HG03108 (cell line): ENCODE results near the gene SUPT4H1.
A peak's percentile ranks its signal among the peaks of the same experiment; 100 is the strongest.

Experiments used
- ATAC-seq: cut with Tn5 transposase; IDR thresholded peaks from one replicate; pipeline ENCODE4 v1.9.1; 2021; ENCODE audit warnings: moderate library complexity; ENCODE audit not compliant: unreplicated experiment

Gene SUPT4H1

DNA sequence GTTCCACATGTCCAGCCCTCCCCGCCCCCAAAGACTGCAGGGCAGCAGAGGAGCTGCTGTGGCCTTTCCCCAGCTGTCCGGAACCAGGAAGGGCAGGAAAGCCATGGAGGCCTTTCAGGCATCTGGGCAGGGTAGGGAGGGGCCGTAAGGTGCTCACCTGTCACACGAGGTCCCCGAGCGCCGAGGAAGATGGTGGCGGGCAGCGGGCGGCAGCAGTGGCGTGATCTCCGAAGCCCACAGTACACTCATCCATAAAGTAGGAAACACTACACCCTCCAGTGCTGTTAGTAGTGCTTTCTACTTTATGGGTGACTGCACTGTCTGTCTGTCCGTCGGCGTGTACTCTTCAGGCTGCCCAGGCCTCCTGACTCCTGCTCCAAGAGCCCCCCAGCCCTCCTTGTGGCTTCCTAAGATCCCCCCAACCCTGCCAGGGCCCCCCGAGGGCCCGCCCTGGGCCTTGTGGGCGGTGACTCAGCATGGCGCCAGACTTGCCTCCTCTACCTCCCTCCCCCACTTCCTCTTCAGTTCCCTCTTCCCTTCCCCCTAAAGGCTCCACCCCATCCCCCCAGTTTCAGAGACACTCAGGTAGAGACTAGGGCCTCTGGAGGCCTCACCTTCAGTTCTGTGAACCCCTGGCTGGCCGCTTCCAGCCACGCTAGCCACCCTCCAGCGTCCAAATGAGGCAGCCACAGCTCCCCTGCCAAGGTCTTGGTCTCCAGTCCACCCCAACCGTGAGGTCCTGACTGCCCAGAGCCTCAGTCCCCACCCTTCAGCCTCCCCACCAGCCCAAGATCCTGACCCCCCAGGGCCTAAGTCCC is 20.8 kb downstream of the SUPT4H1 start:
- no peak for ATAC-seq

DNA sequence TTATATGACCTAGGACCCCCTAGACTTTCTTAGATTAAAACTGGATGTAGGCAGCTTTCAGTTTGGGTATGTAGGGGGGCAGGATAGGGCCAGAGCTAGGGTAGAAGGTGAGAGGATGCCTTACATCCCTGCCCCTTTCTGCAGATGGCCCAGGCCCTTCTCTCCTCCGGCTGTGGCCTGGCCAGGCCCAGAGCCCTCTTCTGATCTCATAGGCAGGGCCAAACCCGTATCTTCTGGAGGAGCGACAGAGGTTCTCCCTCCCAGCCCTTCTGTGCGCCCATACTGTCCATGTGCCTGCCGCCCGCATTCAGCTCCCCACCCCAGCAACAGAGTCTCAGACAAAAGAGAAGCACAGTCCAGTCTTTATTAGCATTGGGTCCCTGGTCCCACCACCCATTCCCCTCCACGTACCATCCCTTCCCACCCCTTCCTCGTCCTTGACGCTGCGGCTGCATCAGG is 21.4 kb downstream of the SUPT4H1 start:
- ATAC-seq, result no peak

DNA sequence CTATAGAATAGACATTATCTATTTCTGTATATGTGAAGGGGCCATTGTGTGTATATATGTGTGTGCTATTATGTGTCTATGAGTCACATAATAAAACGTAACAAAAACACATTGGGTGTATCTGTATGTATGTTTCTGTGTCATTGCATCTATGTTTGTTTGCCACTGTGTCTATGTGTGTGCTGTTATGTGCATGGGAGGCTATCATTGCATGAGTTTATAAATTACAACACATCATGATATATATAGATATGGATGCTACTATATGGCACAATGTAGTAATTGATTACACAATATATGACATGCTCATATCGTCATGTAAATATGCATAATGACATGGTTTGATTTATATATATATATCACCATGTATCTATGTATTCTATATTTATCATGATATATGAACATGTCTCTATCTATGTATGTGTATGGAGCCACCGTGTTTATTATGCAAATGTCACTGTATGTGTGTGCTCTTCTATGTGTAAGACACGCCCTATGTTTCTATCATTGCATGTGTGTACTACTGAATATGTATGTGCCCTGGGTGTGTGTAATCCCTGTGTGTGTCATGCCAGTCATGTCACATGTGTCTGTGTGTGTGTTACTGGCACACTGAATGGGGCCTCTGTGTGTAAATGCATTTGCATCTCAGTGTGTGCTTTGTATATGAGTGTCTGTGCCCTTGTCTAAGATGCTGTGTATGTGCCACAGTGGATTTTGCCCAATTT is 22.0 kb downstream of the SUPT4H1 start:
- peak; percentile 7 for ATAC-seq

DNA sequence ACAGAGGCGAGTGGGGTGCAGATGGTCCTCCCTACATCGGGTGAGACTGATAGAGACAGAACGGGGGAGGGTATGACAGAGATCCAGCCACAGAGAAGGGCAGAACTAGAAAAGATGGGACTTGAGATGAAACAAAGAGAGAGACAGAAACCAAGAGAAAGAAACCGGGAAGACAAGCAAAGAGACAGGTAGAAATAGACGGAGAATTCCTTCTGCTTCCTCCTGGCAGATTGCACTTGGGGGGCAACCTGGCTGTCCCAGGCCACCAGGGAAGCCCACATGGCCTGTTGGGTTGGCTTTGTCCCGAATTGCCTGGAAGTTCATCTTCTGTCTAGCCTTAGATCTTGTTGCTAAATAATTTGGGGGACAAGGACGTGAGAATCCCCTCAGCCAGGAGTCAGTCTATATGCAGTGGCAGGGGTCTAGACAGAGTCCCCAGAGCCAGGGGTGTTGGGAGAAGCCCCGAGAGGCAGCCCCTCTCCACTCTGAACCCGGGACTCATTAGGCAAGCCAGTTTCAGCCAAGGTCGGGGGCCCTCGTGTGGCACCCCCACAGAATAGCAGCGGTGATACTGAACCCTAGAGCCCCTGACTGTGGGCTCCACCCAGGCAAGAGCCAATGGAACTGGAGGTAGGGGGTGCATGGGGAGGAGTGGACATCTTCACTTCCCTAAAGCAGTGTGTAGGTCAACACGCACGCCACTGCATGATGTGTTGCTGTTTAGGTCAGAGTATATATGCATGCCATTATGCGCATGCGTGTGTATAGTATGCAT is 22.8 kb downstream of the SUPT4H1 start:
- peak; percentile 37 for ATAC-seq

- peak; percentile 14 for ATAC-seq
These were observed 23.6 kb downstream of the SUPT4H1 start, which contains the start of gene TSPOAP1 for GRCh38 chr17:58328195-58329034. Gene TSPOAP1, minus strand, starts transcription at chr17:58328795. Its CDS starts 875 bp downstream, at chr17:58327920.

DNA sequence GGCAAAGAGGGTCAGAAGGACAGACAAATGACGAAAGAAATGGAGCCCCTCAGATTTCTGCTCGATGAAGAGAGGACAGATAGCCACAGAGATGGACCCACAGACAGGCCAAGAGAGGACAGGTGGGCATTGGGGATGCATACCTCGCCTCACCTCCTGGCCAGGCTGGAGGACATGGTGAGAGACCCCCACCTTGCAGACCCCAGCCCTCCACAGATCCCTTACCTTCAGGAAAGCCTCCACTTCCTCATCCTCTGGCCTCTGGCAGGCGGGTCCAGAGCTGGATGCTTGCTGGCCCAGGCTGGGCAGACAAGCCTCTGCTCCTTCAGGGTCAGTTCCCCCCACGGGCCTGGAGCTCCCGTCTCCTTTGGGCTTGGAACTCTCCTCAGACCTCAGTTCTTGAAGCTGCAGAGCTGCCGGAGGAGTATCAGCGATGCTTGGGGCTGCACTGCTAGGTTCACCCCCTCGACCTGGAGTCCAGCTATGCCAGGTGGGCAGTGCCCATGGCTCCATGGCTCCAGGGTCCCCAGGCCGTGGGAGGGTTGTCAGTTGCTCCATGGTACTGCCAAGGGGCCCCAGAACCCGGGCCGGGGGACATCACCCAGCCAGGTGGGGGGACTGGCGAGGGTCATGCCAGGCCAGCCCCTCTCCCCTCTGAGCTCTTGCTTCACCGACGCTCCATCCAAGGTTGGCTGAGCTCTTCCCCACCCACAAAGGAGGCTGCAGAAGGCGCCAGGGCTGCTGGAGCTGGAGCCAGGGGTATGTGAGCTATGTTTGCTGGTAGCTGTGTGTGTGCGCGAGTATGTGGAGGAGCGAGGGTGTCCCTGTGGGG is 24.4 kb downstream of the SUPT4H1 start:
- ATAC-seq, result no peak

DNA sequence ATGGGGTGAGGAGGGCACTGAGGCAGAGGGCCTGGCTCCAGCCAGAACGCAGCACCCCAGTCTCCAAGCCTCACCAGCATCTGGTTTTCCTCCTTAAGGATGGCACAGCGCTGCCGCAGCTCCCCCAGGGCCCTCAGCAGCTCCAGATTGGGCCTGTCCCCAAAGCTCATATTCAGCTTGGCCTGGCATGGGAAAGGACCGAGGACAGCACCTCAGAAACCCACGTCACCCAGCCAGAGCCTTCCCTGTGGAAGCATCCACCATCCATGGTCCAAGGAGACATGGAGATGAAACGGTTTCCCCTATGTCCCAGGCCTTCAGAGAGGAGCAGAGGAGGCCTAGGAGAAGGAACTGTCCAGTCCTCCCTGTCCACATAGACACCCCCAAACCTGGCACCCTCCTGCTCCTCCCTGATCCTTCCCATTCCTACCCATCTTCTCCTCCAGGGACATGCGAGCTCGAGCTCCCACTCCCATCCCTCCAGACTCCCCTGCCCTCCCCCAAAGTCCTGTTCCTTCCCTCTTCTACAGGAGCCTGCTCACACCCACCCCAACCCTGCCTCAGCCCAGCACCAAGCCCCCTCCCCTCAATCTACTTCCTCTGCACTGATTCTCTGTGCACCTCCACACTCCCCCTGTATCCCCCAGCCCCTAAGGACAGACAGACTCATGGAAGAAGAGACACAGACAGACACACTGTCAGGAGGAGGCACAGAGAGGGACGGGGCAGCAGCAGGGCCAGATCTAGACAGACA is 25.2 kb downstream of the SUPT4H1 start:
- no peak for ATAC-seq

- no peak for ATAC-seq
These were observed 26.0 kb downstream of the SUPT4H1 start for GRCh38 chr17:58325976-58326468.

DNA sequence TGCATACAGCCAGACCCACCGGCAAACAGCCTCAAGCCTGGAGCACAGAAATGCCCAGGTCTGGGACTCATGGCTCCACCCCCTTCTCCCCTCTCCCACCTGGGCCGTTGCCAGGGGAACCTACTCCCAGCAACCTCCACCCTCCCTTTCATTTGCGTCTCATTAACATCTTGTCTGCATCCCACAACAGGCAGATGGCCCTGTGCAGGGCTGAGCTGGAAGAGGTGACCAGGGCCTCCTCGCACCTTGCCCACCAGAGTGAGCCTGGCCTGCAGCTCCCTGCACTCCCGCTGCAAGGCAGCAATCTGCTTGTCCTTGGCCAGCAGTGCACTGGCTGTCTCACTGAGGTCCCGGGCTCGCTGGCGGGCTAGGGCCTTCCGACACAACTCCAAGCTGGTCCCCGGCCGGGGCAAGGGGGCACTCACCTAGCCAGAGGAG is 26.7 kb downstream of the SUPT4H1 start:
- ATAC-seq, result no peak

DNA sequence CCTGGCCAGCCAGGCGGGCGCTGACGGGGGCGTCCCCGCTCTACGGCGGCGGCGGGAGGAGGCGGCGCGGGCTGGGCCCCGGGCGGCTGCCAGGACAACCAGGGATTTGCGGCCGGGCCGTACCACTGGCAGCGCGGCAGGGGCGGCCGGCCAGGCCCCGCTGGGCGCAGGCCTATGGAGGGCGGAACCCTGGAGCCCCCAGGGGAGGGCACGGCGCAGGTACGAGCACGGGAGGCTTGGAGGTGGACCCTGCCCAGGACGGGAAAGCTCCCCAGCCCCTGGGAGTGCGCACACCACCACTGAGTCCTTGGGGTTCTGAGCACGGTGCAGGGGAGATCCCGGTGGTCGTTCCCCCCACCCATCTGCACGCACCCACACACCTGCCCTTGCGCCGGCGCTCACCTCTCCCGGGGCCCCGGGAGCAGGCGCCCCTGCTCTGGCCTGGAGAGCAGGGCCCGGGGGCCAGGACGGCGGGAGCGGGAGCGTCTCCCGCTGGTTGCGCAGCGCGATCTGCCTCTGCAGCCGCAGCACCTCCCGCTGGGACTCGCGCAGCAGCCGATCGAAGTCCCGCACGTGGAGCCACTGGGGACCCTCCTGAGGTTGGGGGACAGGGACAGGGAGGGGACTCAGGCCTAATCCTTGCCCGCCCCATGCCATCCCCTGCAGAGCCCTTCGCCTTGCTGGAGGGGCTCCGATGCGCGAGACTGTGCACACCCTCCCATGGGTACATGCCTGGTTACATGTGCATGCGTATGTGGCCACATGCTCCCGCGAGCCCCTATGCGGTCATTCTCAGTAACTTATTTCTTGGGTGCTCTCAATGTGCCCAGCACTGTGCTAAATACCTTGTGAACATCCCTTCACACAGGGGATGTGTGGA is 27.4 kb downstream of the SUPT4H1 start:
- ATAC-seq, result no peak

DNA sequence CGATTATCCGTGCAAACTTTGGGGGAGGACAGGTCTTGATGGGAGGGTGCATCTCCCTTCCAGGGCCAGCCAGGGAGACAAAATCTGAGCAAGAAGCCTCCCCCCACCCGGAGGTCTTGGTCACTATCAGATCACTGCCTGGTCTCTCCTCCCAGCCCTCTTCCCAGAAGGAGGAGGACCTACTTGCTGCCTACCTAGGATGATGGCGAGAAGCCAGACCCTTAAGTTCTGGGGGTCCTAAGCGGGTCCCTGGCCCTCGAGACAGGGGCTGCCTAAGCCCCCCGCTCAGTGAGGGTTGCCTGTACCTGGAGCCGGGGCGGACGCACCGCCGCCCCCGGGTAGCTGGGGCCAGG is 28.0 kb downstream of the SUPT4H1 start:
- ATAC-seq, result no peak

GRCh38 chr17:58323366-58324055 is 28.5 kb downstream of the SUPT4H1 start:
- no peak for ATAC-seq

- no peak for ATAC-seq
These were observed 29.3 kb downstream of the SUPT4H1 start for GRCh38 chr17:58322581-58323185.

DNA sequence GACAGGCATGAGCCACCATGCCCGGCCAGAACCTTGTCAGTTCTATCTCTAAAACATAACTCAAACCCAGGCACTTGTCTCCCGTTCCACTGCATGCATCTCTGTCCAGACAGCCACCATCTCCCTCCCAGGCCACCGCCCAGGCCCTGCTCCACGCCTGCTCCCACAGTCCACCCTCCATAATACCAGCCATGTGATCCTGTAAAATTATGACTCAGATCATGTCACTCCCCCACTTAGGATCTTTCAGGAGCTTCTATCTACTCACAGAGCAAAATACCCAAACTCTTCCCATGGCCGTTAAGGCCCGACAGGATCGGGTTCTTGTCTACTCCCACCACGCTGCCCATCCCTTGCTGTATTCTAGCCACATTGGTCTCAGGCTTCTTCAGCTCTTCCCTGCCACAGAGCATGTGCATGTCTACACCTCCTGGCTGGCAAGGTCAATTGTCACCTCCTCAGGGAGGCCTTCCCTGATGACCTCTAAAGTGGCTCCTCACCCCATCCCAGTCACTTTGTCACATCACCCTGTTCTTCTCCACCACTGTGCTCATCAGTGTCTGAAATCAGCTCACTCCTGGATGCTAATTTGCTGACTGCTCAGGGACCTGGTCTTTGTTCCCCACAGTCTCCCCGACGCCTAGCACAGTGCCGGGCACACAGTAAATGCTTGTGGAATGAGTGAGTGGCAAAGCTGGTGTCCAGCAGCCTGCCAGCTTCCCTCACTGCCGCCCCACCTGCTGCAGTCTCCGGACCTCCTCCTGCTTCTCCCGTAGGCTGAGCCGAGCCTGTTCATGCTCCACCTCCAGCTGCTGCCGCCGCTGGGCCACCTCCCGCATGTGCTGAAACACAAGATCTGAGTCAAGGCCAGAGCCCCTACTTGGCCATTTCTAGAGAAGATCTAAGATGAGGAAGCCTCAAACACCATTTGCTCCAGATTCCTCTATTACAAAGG is 30.2 kb downstream of the SUPT4H1 start:
- ATAC-seq, result no peak

DNA sequence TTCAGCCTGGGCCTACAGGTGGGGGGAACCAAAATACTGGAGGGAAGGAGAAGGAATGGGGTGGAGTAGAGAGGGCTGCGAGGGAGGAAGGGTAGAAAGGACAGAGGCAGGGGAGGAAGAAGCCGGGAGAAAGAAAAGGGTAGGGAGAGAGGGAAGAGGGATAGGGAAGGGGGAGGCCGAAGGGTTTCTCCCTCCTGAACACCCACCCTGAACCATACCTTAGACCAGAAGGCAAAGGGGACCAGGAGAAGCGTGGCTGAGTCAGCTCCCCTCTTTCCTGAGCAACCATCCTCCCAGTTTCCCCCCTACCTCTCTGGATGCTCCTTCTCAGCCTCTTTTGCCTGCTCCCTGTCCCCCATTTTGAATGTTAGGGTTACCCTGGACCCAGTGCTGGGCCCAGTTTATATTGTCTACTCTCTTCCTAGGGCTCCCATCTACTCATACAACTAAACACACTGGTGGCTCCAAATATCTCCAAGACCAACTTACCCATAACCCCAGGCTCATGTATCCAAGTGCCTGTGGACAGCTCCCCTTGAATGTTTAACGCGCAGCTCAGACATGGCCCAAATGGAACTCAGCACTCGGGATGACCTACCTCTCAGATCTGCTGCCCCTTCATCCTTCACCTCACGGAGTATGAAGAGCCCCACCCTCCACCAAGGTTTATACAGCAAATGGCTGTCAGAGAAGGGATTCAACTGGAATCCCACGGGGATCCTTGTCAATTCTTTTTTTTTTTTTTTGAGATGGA is 31.3 kb downstream of the SUPT4H1 start:
- ATAC-seq, result no peak
